HG03175 (cell line): ENCODE measurements around the gene PITPNM1.
"Not testable (repeated sequence)": the region's sequence is repeated elsewhere in the genome, so short reads cannot be mapped to it uniquely, and the experiment has no call there.

Source experiments
- ATAC-seq: cut with Tn5 transposase; IDR thresholded peaks from one replicate; pipeline ENCODE4 v1.9.1; 2021; ENCODE audit warnings: mild to moderate bottlenecking, moderate library complexity; ENCODE audit not compliant: unreplicated experiment

PITPNM1 gene

GRCh38 chr11:67468056-67468455 is 37.1 kb downstream of the PITPNM1 start:
- no peak for ATAC-seq

- no peak for ATAC-seq
Observed at GRCh38 chr11:67466962-67467771, 38.0 kb downstream of the PITPNM1 start.

- no peak for ATAC-seq
Observed at GRCh38 chr11:67466367-67466766, 38.8 kb downstream of the PITPNM1 start.

- not testable (repeated sequence) for ATAC-seq
Observed at GRCh38 chr11:67465530-67465929, 39.6 kb downstream of the PITPNM1 start.

- ATAC-seq: no peak
Observed at GRCh38 chr11:67465189-67465510, 40.0 kb downstream of the PITPNM1 start.

GRCh38 chr11:67464411-67465188 is 40.6 kb downstream of the PITPNM1 start:
- peak; percentile 55 for ATAC-seq

- no peak for ATAC-seq
Observed at GRCh38 chr11:67463680-67464410, 41.3 kb downstream of the PITPNM1 start.

- ATAC-seq: no peak
Observed at GRCh38 chr11:67463186-67463585, 42.0 kb downstream of the PITPNM1 start.

- ATAC-seq: no peak
Observed at GRCh38 chr11:67458266-67458665, 46.9 kb downstream of the PITPNM1 start.

- no peak for ATAC-seq
Observed at GRCh38 chr11:67457453-67457852, 47.7 kb downstream of the PITPNM1 start.

GRCh38 chr11:67456068-67456705 is 49.0 kb downstream of the PITPNM1 start:
- no peak for ATAC-seq

- no peak for ATAC-seq
Observed at GRCh38 chr11:67455054-67455453, 50.1 kb downstream of the PITPNM1 start, which contains the start of gene CABP4. Gene CABP4 (plus strand): TSS chr11:67455354. CDS start chr11:67455424, 70 bp downstream.

GRCh38 chr11:67453816-67454732 is 51.1 kb downstream of the PITPNM1 start:
- ATAC-seq: no peak

GRCh38 chr11:67452141-67452952 is 52.8 kb downstream of the PITPNM1 start, which contains the start of gene GPR152:
Gene GPR152 (minus strand): TSS chr11:67452729. CDS start chr11:67452724, 5 bp downstream.
- no peak for ATAC-seq

GRCh38 chr11:67451658-67451976 is 53.5 kb downstream of the PITPNM1 start:
- ATAC-seq: no peak

- no peak for ATAC-seq
Observed at GRCh38 chr11:67450796-67451657, 54.1 kb downstream of the PITPNM1 start.

- no peak for ATAC-seq
Observed at GRCh38 chr11:67449116-67449844, 55.9 kb downstream of the PITPNM1 start.
